SH-SY5Y (cell line): ENCODE measurements around the gene SETBP1.

Experiments used
- GATA2 ChIP-seq: IDR thresholded peaks from 2 replicates; pipeline ENCODE4 v1.6.1; 2011; ENCODE audit warnings: mild to moderate bottlenecking, low read depth, low read length
- GATA3 ChIP-seq: IDR thresholded peaks from 2 replicates; pipeline ENCODE4 v1.6.1; 2011; ENCODE audit warnings: low read depth, mild to moderate bottlenecking, low read length, moderate library complexity

DNA sequence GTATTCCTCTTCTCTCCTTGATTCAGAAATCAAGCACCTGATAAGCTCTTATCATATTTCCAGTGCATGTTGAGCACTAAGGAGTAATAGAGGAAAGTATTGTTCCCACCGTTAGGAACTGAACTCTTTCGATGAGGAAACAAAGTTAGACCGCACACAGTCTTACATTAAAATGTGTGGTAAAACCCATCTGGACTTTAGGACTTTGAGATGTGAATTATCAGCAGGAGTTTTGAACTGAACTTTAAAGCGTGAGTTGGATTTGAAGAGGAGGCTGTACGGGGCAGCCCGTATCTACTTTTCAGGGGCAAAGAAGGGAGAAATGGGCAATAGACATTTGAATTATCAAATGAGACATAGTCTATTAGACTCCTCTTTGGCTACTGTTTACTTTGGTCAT is 134.4 kb downstream of the SETBP1 start:
- TF ChIP-seq GATA3 = no peak
- TF ChIP-seq GATA2 = no peak
